HFF-Myc (cell line): ENCODE results near the gene STOM.

Experiments
- DNase-seq: peaks from one replicate; pipeline ENCODE4 v3.0.0-alpha.2; 2011; ENCODE audit warnings: low read depth; ENCODE audit errors: extremely low read depth
- H3K4me3 ChIP-seq: replicated peaks from 2 replicates; pipeline ENCODE4 v1.5.1; 2011; ENCODE audit warnings: low read depth, mild to moderate bottlenecking, control low read depth, low read length
- CTCF ChIP-seq: IDR thresholded peaks from 2 replicates; pipeline ENCODE4 v1.5.1; 2012; ENCODE audit warnings: mild to moderate bottlenecking, low read depth, low read length, control low read depth; ENCODE audit errors: missing control alignments

STOM gene

GRCh38 chr9:121298016-121298538 is 72.0 kb downstream of the STOM start:
- no peak for TF ChIP-seq CTCF
- DNase-seq: no peak
- H3K4me3 ChIP-seq: no peak overlapping the region

- no peak for DNase-seq
- H3K4me3 ChIP-seq: no peak overlapping the region
- no peak for TF ChIP-seq CTCF
Observed at GRCh38 chr9:121297389-121297788, 72.7 kb downstream of the STOM start.

GRCh38 chr9:121296213-121297127 is 73.6 kb downstream of the STOM start:
- DNase-seq: no peak
- no peak for TF ChIP-seq CTCF
- H3K4me3 ChIP-seq: no peak overlapping the region

GRCh38 chr9:121295662-121296191 is 74.3 kb downstream of the STOM start:
- TF ChIP-seq CTCF: no peak
- no peak for DNase-seq
- H3K4me3 ChIP-seq: no peak overlapping the region

GRCh38 chr9:121294866-121295661 is 75.0 kb downstream of the STOM start:
- DNase-seq: no peak
- no peak for TF ChIP-seq CTCF
- H3K4me3 ChIP-seq: no peak overlapping the region

- no peak for TF ChIP-seq CTCF
- H3K4me3 ChIP-seq: no peak overlapping the region
- DNase-seq: no peak
Observed at GRCh38 chr9:121294151-121294743, 75.8 kb downstream of the STOM start.
